ENCODE data around the gene FAM3C. TPM values are rescaled to one million over a fixed set of nuclear protein-coding genes. Genes with fewer than 3 reads are reported as not detected.

Gene FAM3C
- total and polyA plus RNA-seq, 2 of the 8 experiments (the other 6 are each of a cell fraction or from before 2014, with no cell fraction given): 27.0 to 77.7 TPM

GRCh38 chr7:121394709-121395140 lies 1.4 kb downstream of the FAM3C start (continued):
- no peak for TF ChIP-seq TCF12 (IDR thresholded peaks at IDR 0.05; ENCODE audit: low read depth, low read length)
- no peak for TF ChIP-seq HDAC2 (IDR thresholded peaks at IDR 0.05; ENCODE audit: borderline replicate concordance in 1 of 2, low read depth in 2 of 2, low read length in 2 of 2)
- no peak for TF ChIP-seq E2F6 (IDR thresholded peaks at IDR 0.05)
- no peak for TF ChIP-seq BCL11A (IDR thresholded peaks at IDR 0.05; ENCODE audit: low read depth in 2 of 2, low read length in 2 of 2)
